Measurements from ENCODE around the gene VTI1A. TPM values are rescaled to one million over a fixed set of nuclear protein-coding genes. Genes with fewer than 3 reads are reported as not detected.

The VTI1A gene
- total RNA-seq, 1 experiment from 2014 or later: 18.1 TPM

DNA sequence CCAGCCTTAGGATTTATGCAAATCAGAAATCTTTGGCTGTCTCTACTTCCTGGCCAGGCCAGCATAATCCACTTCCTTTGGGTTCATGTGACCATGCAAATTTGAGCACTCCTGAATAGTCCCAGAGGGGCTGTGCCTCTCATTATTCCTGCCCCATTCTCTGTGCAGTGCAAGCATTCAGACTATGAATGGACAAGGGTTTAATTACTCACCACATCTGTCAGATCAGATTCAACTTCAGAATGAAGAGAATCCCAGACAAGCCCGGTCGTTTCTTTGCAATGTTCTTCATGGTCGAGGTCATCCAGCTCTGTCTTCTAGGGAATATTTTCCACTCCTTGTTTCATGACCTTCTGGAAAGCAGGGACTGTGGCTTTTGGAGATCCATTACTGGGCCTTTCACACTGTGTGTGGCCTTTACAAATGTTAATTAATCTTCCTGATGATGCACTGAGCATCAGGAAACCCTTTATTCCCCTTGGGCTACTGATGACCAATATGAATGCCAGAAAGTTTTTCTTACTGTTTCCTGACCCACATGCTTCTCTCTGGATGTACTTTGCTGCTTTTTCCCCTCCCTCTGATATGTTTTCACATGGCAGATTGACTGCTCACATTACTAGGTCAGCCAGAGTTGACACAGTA lies 285.4 kb downstream of the VTI1A start:
- DNase-seq: no peak
- Histone ChIP-seq H3K27me3 (ENCODE audit: insufficient read depth, low read depth) (no peaks in the 10 kb centered on the region), H3K36me3 (ENCODE audit: low read depth) (no peaks in the 10 kb centered on the region), H3K4me3 (no peak overlapping the region), H3K9me2 (ENCODE audit: insufficient read depth) (no peaks in the 10 kb centered on the region), H3K4me2 (no peak overlapping the region), H3K27ac (no peak overlapping the region), H3K4me1 (replicated peaks; ENCODE audit: insufficient read depth) (peaks cover 9% of the 10 kb centered on the region; the same call in 1 of the 2 replicates), H3K9me3 (ENCODE audit: insufficient read depth, low read depth) (no peaks in the 10 kb centered on the region), H3K79me2 (ENCODE audit: low read depth) (no peaks in the 10 kb centered on the region), H2AFZ (no peak overlapping the region), H3F3A (ENCODE audit: insufficient read depth, low read depth) (no peaks in the 10 kb centered on the region), H4K20me1 (ENCODE audit: insufficient read depth) (no peaks in the 10 kb centered on the region)
- TF ChIP-seq CTCF (conservative IDR thresholded peaks at IDR 0.05) (no peak), EZH2 (IDR thresholded peaks at IDR 0.05; ENCODE audit: low read depth) (no peak)
- no TSS peak for BruUV-seq (replicated peaks)
- intact Hi-C loops (cut with micrococcal nuclease; ENCODE audit: unreplicated experiment): no loop called here
- CTCF ChIA-PET: interaction anchor here (0.6 kb wide), 1 partner anchor 17 kb away, joined by 3 read pairs; no protein-coding TSS in a partner anchor
- POLR2A ChIA-PET (ENCODE audit: unreplicated experiment): no interaction called here

DNA sequence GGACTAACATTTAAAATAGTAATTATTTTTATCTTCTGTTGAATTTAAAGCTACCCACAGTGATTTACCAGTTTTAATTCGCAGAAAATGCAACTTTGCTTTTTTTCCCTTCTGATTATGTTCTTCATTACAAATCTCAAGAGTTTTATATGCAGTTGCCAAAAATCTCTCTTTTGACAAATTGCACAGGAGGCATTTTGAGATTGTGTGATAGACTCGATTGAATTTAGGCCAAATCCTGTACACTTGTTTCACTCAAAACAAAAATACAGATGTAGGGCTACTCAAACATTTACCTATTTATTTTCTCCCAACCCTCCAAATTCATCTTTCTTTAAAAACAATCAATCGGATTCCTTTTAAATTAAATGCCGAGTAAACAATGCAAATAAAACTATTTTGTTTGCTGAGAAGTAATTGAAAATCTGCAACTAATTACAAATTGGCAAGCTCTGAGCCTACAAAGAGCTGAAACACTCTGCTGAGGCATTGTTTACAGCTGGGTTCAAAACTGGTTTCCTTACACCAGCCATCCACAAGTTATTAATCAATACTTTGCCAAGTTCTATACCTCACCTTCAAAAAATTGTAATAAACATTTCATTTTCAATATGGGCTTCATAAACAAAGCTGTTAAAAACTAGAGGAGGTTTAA lies 288.2 kb downstream of the VTI1A start:
- DNase-seq: no peak
- peaks cover 2% of the 10 kb centered on the region; the same call in 1 of the 2 replicates for H3F3A ChIP-seq (ENCODE audit: insufficient read depth, low read depth)
- POLR2A ChIA-PET (ENCODE audit: unreplicated experiment): no interaction called here
- intact Hi-C loops (cut with micrococcal nuclease; ENCODE audit: unreplicated experiment): no loop called here
- no peaks in the 10 kb centered on the region for H4K20me1 ChIP-seq (ENCODE audit: insufficient read depth)
- no peak for TF ChIP-seq EZH2 (IDR thresholded peaks at IDR 0.05; ENCODE audit: low read depth)
- TF ChIP-seq CTCF (conservative IDR thresholded peaks at IDR 0.05): no peak
- CTCF ChIA-PET: interaction anchor here (0.6 to 0.7 kb wide), 2 partner anchors 74 to 393 kb away, joined by 9 to 10 read pairs; no protein-coding TSS in a partner anchor
- H3K4me3 ChIP-seq: no peak overlapping the region
- peaks cover 9% of the 10 kb centered on the region; the same call in 1 of the 2 replicates for H3K4me1 ChIP-seq (replicated peaks; ENCODE audit: insufficient read depth)
- no peaks in the 10 kb centered on the region for H3K27me3 ChIP-seq (ENCODE audit: insufficient read depth, low read depth)
- no peak overlapping the region for H3K27ac ChIP-seq
- H3K4me2 ChIP-seq: no peak overlapping the region
- no peaks in the 10 kb centered on the region for H3K79me2 ChIP-seq (ENCODE audit: low read depth)
- BruUV-seq (replicated peaks): no TSS peak
- no peaks in the 10 kb centered on the region for H3K9me3 ChIP-seq (ENCODE audit: insufficient read depth, low read depth)
- H3K9me2 ChIP-seq (ENCODE audit: insufficient read depth): no peaks in the 10 kb centered on the region
- H3K36me3 ChIP-seq (ENCODE audit: low read depth): no peaks in the 10 kb centered on the region
- no peak overlapping the region for H2AFZ ChIP-seq

DNA sequence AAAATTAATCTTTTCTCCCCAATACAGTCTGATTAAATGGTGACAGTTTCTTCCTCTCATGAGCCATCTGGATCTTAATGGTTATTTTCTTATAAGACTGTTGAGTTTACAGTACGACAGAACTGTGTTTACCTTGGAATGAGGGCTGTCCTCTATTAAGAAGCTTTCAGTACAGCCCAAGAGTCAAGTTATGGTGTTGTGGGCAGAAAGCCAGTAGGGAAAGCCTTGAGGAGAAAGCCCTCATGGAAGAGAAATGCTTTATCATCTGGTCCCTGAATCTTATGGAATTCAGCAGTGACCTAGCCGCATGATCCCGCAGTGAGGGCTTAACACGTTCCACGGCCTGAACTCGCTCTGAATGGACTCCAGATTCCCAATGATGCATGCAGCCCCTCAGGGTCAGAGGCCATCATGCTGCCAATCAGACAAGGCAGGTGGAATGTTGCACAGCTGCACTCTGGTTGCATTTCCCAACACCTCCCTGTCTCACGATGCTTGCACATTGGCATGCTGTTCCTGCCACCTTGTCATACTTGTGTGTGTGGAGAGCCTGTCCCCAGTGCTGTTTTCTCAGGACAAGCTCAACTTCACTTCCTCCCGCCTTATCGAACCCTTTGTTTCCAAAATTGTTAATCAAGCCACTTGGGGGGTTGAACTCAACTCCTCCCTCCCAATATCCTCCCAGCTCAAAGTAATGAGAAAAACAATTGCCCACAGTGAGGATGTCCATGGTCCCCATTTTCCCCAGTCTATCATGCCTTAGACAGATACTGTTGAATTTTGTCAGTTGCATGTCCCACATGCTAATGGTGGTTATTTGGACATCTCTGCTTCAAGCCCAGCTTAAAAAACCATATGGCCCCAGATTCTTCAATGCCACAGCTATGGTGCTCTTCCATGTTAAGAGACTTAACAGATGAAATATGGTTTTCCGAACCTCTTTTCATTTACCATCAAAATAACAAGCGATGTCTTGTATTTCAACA lies 291.9 kb downstream of the VTI1A start:
- no peak overlapping the region for H3K4me2 ChIP-seq
- intact Hi-C loops (cut with micrococcal nuclease; ENCODE audit: unreplicated experiment): no loop called here
- no peaks in the 10 kb centered on the region for H3K9me2 ChIP-seq (ENCODE audit: insufficient read depth)
- no peaks in the 10 kb centered on the region for H3K27me3 ChIP-seq (ENCODE audit: insufficient read depth, low read depth)
- DNase-seq: no peak
- peaks cover 36% of the 10 kb centered on the region for H3K4me1 ChIP-seq (replicated peaks; ENCODE audit: insufficient read depth)
- H3K27ac ChIP-seq: no peak overlapping the region
- no peak overlapping the region for H3K4me3 ChIP-seq
- no peak overlapping the region for H2AFZ ChIP-seq
- ChIA-PET POLR2A (ENCODE audit: unreplicated experiment) (no interaction called here), CTCF (no interaction called here)
- TF ChIP-seq EZH2 (IDR thresholded peaks at IDR 0.05; ENCODE audit: low read depth): no peak
- no peak for TF ChIP-seq CTCF (conservative IDR thresholded peaks at IDR 0.05)
- no peaks in the 10 kb centered on the region for H4K20me1 ChIP-seq (ENCODE audit: insufficient read depth)
- no peaks in the 10 kb centered on the region for H3K79me2 ChIP-seq (ENCODE audit: low read depth)
- no TSS peak for BruUV-seq (replicated peaks)
- H3K36me3 ChIP-seq (ENCODE audit: low read depth): no peaks in the 10 kb centered on the region
- peaks cover 30% of the 10 kb centered on the region for H3F3A ChIP-seq (ENCODE audit: insufficient read depth, low read depth)
- no peaks in the 10 kb centered on the region for H3K9me3 ChIP-seq (ENCODE audit: insufficient read depth, low read depth)
